Renal cortex interstitium (tissue), 11 donors: ENCODE data around the gene NTRK3. TPM values are rescaled to one million over a fixed set of nuclear protein-coding genes. Genes with fewer than 3 reads are reported as not detected.
"Not testable (repeated sequence)": the region's sequence is repeated elsewhere in the genome, so short reads cannot be mapped to it uniquely, and the experiment has no call there.

Experiments
- DNase-seq, 11 donors: peaks; one replicate each; pipeline ENCODE4 v3.0.0-alpha.2; 2013; ENCODE audit warnings: low read depth in 9 of 11, low spot score in 4 of 11; ENCODE audit errors: extremely low read depth in 1 of 11
- polyA plus RNA-seq, 3 donors: library from polyadenylated mRNA; unstranded; fragments of 120-200 nt; gene quantifications; one replicate each; pipeline ENCODE4 v1.2.1, GENCODE V29; 2013; ENCODE audit not compliant: insufficient read length in 3 of 3

Gene NTRK3
- polyA plus RNA-seq, 3 donors = 9.1 to 19.2 (median 13.7) TPM

GRCh38 chr15:87835830-87836229, 420.7 kb downstream of the NTRK3 start:
- DNase-seq = not testable (repeated sequence)

DNA sequence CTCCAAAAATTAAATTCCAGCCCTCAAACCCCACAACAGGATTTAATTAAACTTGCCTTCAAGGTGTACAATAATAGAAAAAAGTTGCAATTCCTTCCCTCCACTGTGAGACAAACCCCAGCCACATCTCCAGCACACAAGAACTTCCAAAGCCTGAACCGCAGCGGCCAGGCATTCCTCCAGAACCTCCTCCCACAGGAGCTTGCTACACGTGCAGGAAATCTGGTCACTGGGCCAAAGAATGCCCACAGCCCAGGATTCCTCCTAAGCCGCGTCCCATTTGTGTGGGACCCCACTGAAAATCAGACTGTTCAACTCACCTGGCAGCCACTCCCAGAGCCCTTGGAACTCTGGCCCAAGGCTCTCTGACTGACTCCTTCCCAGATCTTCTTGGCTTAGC, 423.2 kb downstream of the NTRK3 start:
- not testable (repeated sequence) for DNase-seq

DNA sequence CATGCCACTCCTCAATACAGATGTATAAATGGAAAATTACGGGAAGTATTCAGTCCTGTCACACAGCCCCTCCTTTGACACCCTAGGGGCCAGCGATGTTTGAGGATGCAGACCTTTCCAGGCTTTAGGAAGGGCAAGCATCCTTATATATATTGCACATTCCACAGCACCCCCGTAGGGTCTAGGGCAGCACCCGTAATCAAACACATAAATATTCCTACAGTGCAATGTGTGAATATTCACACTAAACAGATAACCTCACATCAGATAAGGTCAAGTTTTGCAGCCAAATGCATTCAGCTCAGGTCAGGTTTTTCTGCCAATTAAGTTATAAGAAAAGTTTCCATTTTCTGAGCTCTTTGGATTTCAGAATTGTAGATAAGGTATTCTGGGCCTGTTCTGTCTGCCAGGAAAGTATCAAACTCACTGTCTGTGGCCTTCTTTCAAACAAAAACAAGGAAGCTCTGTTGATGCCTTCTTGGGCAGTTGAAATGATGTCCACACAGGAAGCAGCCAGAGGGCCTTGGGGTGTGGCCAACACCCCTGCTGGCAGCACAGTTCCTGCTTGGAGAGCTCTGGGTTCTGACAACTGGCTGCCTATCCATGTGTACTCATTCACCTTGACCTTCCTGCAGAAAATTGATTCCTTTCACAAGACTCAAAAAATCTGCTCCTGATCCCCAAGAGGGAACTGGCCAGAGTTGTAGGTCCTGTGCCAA, 427.0 kb downstream of the NTRK3 start:
- DNase-seq = no peak

DNA sequence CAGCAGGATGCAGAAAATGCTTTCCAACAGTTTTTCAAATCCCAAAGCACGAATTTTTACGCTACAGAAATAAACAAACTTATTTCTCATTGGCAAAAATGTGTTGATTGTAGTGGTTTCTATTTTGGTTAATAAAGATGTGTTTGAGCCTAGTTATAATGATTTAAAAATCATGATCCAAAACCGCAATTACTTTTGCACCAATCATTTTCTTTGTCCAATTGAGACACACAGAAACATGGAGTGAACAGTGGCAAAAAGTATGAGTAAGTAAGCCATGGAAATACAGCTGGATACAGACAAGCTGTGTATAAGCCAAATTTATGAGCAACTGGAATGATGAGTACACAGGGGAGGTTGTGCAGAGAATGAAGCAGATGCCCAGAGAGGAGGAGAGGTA, 427.9 kb downstream of the NTRK3 start:
- no peak for DNase-seq

- no peak for DNase-seq
Observed at GRCh38 chr15:87827131-87827530, 429.4 kb downstream of the NTRK3 start.

- DNase-seq = no peak
Observed at GRCh38 chr15:87826119-87826747, 430.3 kb downstream of the NTRK3 start.

DNA sequence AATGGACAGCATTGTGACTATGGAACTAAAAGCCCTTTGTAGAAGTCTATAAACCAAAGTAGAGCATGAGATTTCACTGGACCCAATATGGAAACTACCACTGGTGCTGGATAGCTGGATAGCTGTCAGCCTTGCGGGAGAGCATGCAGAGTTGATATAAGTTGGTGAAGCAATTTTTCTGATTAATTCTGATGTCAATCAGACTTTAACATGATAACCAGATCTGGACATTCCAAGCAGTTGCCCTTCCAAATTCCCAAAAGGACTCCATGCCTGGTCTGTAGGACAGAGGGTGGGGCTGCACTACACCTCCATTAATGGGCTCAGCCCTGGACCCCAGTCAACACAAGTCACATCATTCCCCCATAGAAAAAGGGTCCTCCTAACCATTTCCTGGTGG, 437.8 kb downstream of the NTRK3 start:
- DNase-seq = no peak

GRCh38 chr15:87817553-87817952, 439.0 kb downstream of the NTRK3 start:
- DNase-seq = no peak

- DNase-seq = no peak
Observed at GRCh38 chr15:87816811-87817210, 439.7 kb downstream of the NTRK3 start.

- DNase-seq = no peak
Observed at GRCh38 chr15:87816016-87816415, 440.5 kb downstream of the NTRK3 start.

Other genes starting within 250 kb of the NTRK3 start
- 10 to 100 TPM; 30.5 to 36.2 (median 32.7) TPM for gene MRPL46, start 210.6 kb upstream of the NTRK3 start, polyA plus RNA-seq
- gene MRPS11, start 211.0 kb upstream of the NTRK3 start, polyA plus RNA-seq = 10 to 100 TPM; 37.1 to 48.7 (median 45.7) TPM